Femur (tissue), 1 donor: ENCODE data around the gene ZNF532.
"Not testable (repeated sequence)": the region's sequence is repeated elsewhere in the genome, so short reads cannot be mapped to it uniquely, and the experiment has no call there.

Experiments
- DNase-seq: peaks from one replicate; pipeline ENCODE4 v3.0.0-alpha.2; 2017

ZNF532 gene

DNA sequence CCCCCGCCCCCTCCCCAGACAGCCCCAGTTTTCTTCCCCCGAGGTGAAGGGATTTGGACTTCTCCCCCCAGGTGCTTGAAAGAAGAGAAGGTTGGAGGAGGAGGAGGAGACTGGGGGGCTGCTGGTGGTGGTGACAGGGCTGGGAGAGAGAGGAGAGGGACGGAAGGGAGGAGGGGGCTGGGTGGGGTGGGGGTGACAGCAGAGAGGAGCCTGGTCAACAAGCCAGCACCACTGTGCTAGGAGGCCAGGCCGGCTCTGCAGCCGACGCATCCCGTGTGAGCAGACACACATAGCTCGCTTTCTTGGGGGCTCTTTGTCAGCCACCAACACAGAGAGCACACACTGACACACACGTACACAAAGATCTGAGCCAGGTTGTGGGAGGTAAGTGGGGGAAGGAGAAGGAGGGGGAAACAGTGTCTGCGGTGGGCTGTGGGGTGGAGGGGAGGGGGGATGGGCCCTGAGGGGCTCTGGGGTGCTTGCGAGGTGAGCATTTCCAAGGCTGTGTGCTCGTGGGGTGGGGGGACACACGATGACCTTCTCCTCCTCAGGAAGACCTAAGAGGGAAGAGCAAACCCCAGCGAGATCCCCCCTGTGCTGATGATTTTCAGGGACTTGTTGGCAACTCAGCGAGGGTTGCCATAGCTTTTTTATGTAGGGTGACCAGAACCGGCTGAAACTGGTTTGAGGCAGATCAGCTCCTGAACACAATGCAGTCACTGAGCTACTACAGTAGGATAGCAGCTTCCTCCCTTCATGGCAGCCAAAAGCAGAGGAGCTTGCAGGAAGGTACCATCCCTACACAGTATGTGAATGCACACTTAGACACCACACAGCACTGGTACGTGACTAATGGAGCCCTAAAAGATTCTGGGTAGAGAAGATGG, at the start of gene ZNF532:
ZNF532 (plus strand) TSS at position 732 of the 887 bp plus-strand sequence. CDS start 53,411 bp downstream, outside the sequence.
- DNase-seq, result peak; percentile 78

DNA sequence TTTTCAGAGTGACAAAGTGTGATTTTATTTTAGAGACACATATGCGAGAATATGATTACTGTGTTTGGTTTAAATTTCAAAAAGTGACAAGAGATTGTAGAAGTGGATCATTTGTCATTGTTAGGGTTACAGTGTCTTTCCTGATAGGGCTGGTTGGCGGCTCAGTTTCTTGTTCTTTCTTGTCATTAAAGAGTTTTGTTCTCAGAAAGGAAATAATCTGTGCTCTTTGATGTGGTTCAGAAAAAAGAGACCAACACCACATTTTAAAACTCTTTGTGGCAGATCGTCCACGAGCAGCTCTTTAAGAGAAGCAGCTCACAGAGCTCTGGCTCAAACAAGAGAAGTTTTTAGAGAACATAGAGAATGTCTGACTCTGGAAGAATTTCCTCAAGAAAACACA, 45.6 kb upstream of the ZNF532 start:
- DNase-seq, result no peak

- DNase-seq, result no peak
Measured at GRCh38 chr18:58820251-58820650, 44.4 kb upstream of the ZNF532 start.

GRCh38 chr18:58822944-58823343, 41.7 kb upstream of the ZNF532 start:
- no peak for DNase-seq

DNA sequence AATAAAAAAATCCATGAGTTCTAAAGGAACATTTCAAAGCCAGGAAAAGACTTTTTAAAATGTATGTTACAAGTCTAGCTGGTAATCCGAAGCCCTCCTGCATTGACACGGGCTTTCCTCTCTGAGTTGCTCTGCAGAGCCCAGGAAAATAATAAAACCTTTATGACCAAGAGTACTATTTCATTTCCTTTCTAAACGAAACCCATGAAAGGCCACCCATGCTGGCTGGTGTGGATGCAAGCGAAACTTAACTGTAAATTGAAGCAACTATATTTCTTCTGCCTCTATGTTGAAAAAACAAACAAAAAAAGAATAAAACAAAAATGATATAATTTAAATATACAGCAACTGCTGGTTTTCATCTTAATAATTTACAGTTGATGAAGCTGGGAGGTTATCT, 41.3 kb upstream of the ZNF532 start:
- no peak for DNase-seq

- DNase-seq, result not testable (repeated sequence)
Measured at GRCh38 chr18:58826926-58827325, 37.8 kb upstream of the ZNF532 start.

GRCh38 chr18:58827428-58827827, 37.2 kb upstream of the ZNF532 start:
- no peak for DNase-seq

DNA sequence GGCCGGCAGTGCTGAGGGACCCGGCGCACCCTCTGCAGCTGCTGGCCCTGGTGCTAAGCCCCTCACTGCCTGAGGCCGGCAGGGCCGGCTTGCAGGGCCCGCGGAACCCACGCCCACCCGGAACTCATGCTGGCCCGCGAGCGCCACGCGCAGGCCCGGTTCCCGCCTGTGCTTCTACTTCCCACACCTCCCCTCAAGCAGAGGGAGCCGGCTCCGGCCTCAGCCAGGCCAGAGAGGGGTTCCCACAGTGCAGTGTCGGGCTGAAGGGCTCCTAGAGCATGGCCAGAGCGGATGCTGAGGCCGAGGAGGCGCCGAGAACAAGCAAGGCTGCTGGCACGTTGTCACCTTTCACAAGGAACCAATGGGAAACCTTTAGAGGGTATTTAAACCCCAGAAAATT, 36.8 kb upstream of the ZNF532 start:
- DNase-seq, result no peak

DNA sequence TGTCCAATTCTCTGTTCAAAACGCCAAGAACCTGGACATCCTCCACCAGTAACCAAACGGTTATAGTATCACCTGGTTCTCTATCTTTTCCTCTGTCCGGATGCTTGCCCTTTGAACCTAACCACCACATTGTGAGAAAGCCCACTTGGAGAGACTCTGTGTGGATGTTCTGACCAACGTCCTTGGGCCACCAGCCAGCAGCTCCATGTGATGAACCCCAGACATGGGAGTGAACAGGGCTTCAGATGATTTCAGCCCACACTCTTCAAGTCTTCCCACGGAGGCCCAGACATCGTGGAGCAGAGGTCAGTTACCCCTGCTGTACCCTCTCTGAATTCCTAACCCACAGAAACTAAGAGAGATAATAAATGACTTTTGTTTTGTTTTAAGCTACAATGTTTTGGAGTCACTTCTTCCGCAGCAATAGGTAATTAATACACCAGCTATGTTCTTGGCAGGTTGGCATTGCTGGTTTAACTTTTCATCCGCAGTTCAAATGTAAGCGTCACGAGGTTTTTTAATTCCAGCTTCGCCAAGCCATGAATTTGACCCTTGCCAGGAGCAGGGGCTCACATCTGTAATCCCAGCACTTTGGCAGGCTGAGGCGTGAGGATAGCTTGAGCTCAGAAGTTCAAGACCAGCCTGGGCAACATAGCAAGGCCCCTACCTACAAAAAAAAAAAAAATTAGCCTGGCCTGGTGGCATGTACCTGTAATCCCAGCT, 36.1 kb upstream of the ZNF532 start:
- no peak for DNase-seq

GRCh38 chr18:58829263-58829662, 35.4 kb upstream of the ZNF532 start:
- no peak for DNase-seq

- DNase-seq, result not testable (repeated sequence)
Measured at GRCh38 chr18:58829886-58830285, 34.8 kb upstream of the ZNF532 start.

DNA sequence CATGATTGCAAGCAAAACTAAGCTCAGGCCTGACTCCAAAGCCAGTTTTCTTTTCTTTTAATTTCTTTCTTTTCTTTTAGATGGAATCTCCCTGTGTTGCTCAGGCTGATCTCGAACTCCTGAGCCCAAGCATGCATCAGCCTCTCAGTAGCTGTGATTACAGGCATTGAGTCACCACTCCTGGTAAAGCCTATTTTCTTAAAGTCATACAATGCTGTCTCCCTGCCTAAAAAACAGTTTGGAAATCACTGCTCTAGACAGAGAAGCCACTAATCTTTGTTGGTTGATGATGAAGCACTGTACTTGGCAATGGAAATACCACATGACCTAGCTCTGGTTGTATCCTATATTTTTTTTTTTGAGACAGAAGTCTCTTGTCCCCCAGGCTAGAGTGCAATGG, 33.1 kb upstream of the ZNF532 start:
- no peak for DNase-seq

DNA sequence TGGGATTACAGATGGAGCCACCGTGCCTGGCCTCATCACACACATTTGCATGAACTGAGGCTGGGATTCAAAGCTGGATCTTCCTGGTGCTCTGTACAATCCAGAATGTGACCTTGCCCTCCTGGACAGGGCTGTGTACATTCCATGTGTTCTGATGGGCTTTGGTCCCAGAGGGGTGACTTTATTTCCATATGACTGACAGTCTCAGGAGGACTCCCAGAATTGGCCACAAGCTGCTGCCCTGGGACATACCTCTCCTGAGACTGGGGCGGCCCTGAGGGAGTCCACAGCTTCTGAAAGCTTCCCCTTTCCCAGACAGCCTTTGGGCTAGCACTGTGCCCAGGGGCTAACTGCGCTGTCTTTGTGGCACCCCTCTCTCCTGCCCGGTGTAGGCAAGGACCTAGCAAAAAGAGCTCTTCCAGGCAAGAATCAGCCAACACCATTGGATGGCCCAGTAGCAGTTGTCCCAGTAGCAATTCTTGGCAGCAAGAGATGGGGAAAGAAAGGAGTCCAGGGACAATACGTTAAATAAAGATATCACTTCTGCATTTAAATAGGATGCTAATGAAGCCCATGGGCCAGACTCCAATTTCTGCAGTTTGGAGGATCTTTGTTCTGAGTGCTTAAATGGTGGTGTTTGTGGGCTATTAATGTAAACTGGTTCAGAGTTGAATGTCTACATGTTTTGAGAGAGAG, 26.4 kb upstream of the ZNF532 start:
- no peak for DNase-seq

DNA sequence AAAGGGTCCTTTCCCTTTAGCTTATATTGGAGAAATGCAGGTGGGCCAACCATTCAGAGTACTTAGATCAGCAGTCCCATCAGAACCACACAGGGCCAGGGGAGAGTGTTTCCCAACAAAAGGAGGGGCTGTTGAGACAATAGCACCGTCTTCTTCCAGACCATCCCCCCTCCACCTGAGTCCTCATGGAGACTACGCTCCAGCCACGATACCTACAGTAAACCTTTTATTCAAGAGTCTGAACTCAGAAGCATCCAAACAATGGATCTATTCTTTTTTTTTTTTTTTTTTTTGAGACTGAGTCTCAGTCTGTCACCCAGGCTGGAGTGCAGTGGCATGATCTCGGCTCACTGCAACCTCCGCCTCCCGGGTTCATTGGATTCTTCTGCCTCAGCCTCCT, 25.7 kb upstream of the ZNF532 start:
- DNase-seq, result no peak

- DNase-seq, result no peak
Measured at GRCh38 chr18:58842978-58843687, 21.5 kb upstream of the ZNF532 start.

- DNase-seq, result no peak
Measured at GRCh38 chr18:58843688-58844035, 21.0 kb upstream of the ZNF532 start.

DNA sequence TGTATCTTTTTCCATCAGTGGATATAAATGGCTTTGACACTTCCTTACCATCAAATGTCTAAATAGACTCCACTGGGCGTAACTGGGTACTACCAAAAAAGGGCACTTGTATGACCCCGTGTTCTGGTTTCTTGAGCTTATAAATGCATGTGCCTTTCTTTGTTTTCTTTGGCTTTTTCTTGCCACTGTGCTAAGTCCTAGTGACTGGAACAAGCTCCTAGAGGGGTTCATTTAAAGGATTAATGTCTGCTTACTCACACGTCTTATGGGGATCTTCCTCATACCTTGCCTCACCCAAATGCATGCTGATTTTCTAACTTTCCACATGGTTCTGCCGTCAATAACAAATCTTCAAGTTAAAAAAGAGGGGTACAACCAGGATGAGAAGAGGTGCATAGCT, 19.8 kb upstream of the ZNF532 start:
- DNase-seq, result no peak

- no peak for DNase-seq
Measured at GRCh38 chr18:58845928-58846724, 18.6 kb upstream of the ZNF532 start.

DNA sequence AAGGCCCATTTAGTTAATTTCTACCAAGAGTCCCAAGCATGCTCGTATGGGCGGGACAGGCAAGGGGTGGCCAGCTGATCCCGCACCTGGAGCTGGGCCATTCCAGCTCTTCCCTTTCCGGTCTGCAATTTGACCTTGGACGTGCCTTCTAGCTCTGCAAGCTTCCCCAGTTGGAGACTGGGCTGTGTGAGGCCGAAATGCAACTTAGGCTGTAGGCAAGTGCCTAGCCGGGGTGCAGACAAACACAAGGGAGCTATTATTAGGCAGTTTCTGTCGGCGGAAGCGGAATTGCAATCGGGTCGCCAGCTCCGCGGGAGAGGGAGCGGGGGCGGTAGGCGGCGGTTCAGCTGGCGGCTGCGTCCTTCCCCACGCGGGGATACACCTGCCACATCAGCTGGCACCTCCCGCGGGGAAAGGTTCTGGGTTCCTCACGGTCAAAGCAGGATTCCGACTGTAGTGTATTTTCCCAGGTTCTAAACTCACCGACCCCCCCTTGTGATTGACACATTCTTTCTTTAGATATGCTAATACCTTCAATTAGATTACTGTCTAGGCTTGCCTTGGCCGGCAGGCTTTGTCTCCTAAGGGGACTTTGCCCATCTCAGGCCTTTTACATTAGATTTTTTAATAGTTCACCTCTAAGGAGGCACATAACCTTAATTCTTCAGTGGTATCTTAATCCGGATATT, 17.1 kb upstream of the ZNF532 start:
- peak; percentile 47 for DNase-seq

GRCh38 chr18:58848685-58849084, 16.0 kb upstream of the ZNF532 start:
- DNase-seq, result no peak

- DNase-seq, result no peak
Measured at GRCh38 chr18:58850786-58851469, 13.7 kb upstream of the ZNF532 start.
